ENCODE results near the gene EDEM1.
"Not testable (repeated sequence)": the region's sequence is repeated elsewhere in the genome, so short reads cannot be mapped to it uniquely, and the experiment has no call there.

Gene EDEM1

DNA sequence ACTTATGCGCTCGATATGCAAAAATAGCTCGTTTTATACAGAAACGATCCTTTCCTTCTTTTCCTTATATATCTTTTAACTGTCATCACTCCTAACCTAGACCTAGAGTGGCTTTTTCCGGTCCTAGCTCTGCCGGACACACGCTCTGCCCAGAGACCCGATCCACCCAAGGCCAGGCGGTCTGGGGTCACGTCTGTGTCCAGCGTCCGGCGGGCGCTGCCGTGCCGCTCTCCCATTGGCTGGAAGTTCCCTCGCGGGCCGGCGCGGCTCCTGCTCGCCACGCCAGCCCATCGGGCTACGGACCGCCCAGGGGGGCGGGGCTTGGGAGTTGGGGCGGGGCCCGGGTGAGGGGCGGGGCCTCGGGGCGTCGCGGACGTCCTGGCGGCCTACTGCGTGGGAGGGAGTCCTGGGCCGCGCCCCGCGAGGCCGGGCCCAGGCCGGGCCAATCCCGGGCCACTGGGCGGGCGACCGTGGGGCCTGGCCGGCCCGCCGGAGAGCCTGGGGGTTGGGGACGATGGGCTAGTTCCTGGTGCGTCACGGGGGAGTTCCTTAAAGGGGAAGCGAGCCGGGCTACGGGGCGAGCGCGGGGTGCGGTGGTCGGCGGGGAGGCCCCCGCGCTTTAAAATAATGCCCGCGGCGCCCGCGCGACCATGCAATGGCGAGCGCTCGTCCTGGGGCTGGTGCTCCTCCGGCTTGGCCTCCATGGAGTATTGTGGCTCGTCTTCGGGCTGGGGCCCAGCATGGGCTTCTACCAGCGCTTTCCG lies at the start of gene EDEM1:
Gene EDEM1, plus strand, starts transcription at position 552 of the 764 bp plus-strand sequence. Its CDS starts 99 bp downstream, at position 651.
- DNase-seq (ENCODE audit: low read depth): peak; percentile 90

DNA sequence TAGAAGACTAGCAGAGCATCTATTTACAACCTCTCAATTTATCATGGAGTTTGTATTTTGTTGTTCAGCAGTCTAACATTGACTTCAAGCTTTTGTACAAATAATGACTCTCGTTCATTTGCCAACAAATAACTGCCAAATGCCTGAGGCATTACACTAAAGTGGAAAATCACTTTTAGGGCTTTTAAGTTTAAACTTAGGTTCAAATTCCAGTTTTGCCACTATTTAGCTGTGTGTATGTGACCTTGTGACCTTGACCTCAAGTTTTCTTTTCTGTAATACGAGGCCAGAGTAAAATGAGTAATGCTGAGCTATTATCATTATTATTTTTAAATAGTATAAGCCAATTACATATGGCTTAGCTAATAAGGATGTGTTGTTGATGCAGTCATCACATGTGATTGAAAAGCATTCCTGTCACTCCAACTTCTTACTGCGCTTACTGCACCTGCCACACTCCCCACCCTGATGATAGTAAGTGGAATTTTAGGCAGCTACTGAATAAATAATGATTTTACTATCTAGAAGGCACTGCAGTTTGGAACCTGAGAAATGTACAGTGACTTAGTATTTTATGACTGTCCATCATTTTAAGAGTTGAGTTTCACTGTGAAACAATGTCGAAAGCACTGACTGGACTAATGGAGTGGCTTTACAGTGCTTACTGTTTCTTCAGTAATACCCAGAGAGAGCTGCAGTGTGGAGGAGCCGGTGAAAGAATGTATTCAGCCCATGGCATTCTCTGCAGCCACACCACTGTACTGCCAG lies 49.1 kb upstream of the EDEM1 start:
- DNase-seq (ENCODE audit: low read depth): no peak

DNA sequence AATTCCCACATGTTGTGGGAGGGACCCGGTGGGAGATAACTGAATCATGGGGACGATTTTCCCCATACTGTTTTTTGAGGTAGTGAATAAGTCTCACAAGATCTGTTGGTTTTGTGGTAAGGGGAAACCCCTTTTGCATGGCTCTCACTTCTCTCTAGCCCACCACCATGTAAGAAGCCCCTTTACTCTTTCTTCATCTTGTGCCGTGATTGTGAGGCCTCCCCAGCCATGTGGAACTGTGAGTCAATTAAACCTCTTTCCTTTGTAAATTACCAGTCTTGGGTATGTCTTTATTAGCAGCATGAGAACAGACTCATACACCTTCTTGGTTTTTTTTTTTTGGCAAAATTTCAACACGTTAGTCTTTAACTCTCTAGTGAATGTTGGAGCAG lies 47.3 kb upstream of the EDEM1 start:
- DNase-seq (ENCODE audit: low read depth): no peak

DNA sequence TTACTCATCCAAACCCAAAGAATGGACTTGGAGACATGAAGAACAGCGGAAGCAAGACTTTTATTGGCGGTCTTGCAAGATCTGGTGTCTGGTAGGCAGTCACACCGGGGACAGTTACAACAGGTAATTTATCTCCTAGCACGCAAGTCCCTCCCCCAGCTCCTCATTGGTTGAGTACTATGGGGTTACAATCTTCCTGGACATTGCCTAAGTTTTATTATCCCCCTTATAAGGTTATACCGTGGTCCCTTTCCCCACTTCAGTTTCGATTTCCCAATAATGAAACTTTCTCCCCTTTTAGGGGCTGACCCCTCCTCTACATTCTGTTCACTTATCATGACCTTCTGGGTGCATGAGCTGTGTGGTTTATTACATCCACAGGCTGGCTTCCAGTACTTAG lies 46.7 kb upstream of the EDEM1 start:
- no peak for DNase-seq (ENCODE audit: low read depth)

DNA sequence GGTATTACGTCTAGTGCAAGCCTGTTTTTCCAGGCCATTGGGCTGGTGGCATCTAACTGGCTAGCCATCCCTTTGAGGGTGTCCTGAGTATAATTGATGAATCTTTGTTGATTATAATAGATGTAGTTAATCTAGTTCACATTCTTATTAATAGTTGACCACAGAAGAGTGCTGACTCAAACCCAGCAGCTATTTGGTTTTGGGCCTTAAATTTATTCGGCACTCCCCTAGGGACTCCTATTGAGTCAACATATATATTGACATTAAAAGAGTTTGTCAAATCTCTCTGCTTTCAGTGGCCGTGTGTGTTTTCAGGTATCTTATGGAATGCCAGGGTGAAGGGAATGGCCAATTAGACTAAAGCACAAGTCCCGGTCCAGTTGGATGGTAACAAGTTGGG lies 45.7 kb upstream of the EDEM1 start:
- no peak for DNase-seq (ENCODE audit: low read depth)

DNA sequence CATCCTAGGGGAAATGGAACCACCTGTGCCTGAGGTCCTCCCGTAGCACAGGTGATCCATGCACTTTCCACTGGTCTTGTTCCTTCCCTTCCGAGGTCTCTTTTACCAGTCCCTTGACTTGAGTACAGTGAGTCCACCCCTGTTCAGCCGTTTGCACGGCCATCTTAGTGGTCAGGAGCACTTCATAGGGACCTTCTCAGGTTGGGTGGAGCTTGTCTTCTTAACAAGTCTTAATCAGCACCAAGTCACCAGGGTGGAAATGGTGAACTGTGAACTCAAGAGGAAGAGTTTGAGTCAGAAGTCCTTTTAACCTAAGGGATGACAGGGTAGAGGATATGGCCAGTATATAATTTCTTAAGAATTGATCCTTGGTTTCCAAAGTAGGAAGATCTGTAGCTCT lies 44.0 kb upstream of the EDEM1 start:
- DNase-seq (ENCODE audit: low read depth): no peak

DNA sequence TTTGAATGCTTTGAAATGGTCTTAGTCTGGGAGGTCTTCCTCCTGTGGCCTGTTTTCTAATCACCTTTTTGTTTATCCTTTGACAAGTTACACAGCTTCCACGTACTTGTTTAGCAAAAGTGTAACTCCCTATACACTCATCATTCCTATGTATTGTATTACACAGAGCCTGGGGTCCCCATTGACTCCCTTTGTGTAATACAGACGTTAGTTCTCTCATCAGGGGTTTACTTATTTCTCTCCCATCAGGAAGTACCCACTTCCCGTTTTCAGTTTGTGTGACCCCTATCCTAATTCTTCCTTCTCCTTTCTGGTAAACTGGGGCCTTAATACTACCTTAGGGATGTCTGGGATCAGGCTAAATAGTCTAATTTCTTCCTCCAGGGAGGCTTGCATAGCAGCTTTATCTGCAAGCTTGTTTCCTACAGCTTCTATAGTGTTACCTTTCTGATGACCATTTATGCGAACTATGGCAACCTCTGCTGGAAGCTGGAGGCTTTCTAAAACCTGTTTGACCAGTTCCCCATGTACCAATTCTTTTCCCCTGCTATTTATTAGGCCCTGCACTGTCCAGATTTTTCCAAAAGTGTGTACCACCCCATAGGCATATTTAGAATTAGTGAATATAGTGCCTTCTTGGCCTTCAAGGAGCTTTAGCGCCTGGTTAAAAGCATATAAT lies 43.1 kb upstream of the EDEM1 start:
- no peak for DNase-seq (ENCODE audit: low read depth)

DNA sequence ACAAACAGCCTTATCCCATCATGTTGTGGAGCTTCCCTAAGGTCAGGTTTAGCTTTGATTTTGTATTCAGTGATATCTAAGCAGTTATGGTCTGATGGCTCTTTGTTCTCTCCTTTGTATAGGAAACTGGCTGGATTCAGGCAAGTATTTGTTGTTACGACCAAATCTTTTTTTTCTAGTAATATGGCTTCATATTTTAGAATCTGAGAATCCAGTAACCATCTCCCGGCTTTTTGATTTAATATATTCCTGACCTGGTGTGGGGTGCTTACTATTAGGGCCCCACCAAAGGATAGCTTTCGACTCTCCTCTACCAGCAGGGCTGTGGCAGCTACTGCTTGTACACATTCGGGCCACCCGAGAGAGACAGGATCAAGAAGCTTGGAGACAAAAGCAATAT lies 42.4 kb upstream of the EDEM1 start:
- DNase-seq (ENCODE audit: low read depth): no peak

DNA sequence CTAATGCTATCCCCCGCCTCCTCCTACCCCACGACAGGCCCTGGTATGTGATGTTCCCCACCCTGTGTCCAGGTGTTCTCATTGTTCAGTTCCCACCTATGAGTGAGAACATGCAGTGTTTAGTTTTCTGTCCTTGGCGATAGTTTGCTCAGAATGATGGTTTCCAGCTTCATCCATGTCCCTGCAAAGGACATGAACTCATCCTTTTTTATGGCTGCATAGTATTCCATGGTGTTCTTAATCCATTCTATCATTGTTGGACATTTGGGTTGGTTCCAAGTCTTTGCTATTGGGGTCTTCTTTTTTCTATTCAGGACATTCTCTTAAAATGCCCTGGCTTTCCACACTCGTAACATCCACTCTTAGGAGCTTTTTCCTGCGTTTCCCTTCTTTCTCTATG lies 40.4 kb upstream of the EDEM1 start:
- not testable (repeated sequence) for DNase-seq (ENCODE audit: low read depth)

DNA sequence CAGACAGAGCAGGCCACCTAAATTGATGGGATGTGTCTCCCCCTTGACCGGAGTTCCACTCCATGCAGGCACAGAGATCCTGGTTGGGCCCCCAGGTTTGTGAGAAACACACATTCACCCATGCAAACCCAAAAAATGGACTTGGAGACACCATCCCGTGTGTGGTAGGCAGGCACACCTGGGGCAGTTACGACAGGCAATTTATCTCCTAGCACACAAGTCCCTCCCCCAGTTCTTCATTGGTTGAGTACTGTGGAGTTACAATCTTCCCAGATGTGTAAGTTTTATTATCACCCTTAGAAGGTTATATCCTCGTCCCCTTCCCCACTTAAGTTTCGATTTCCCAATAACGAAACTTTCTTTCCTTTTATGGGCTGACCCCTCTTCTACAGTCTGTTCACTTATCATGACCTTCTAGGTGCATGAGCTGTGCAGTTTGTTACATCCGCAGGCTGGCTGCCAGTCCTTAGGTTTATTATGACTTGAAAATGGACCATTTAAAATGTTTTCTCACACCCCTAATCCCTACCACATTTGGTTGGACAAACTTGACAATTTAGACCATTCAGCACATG lies 38.1 kb upstream of the EDEM1 start:
- no peak for DNase-seq (ENCODE audit: low read depth)

DNA sequence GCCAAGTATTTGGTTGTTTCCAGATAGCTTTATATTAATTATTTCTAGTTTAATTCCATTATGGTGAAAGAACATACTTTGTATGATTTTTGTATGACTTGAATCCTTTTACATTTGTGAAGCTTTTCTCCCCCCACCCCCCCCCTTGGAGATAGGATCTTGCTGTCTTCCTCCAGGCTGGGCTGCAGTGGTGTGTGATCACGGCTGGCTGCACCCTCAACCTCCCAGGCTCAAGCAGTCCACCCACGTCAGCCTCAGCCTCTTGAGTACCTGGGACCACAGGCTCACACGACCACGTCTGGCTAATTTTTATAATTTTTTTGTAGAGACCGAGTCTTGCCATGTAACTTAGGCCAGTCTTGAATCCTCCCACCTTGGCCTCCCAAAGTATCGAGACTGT lies 35.9 kb upstream of the EDEM1 start:
- DNase-seq (ENCODE audit: low read depth): no peak

DNA sequence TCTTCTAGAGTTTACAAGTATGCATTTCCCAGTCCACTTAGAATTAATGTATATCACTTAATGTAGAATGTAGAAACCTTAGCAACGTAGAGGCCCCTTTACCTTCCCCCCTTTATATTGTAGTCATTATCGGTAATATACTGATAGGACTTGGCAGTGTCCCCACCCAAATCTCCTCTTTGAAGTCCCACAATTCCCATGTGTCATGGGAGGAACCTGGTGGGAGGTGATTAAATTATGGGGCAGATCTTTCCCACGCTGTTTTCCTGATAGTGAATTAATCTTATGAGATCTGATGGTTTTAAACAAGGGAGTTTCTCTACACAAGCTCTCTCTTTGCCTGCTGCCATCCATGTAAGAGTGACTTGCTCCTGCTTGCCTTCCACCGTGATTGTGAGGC lies 34.4 kb upstream of the EDEM1 start:
- DNase-seq (ENCODE audit: low read depth): no peak

DNA sequence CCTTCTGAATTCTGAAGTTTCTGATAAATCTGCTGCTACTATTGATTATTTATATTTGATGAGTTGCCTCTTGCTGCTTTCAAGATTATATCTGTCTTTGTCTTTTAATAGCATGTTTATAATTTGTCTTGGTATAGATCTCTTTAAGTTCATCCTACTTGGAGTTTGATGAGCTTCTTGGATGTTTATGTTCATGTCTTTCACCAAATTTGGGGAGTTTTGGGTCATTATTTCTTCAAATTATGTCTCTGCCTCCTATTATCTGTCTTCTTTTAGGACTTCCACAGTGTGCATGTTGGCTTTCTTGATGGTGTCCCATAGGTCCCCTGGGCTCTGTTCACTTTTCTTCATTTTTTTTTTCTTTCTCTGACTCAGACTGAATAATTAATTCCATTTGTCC lies 32.3 kb upstream of the EDEM1 start:
- DNase-seq (ENCODE audit: low read depth): no peak

DNA sequence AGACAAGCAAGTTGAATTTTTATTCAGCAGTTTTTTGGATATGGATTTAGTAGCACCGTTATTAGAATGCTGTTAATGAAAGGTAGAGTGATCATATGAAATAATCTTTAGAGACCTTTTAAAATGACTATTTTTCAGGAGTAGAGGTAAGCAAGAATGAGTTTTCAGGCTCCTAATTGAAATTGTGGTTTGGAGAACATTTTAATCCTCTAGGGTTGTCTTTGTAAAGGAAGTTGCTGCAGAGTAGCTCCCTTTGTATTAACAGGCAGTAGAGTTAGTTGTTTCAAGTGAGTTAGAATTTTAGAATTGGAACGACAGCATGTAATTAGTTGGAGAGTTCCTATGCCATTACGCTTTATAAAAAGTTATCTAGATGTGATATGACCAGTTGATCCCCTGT lies 27.2 kb upstream of the EDEM1 start:
- no peak for DNase-seq (ENCODE audit: low read depth)

DNA sequence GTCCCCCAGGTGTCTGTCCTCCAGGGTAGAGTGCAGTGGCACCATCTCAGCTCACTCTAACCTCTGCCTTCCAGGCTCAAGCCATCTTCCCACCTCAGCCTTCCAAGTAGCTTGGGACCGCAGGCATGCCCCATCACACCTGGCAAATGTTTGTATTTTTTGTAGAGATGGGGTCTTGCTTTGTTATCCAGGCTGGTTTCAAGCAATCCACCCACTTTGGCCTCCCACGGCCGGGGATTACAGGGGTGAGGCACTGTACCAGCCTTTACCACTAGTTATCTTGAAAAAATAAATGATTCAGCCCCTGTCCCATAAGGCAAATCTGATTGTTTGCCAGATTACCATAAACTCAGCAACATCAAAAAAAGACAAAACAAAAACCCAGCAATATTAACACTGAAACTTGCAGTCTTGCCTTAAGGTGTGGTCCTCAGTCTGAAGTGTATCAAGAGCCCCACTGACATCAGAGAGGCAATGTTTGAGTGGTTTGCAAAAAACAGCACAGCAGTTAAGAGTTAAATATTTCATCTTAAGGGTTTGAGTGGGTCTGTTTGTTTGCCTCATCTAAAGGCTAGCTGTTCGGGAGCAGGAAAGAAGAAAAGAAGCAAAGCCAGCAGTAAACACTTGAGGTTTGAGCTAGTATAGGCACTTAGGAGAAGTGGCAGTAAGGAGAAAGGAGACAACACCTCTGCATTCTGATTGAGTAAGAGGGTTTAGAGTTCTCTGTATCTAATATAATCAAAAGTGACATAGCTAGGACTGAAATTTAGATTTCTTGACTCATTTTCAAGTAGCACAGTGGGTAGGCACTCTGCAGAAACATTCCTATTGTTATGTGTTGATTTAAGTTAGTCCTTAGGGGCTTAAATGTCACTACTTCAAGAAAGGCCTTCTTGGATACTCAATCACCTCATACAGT lies 26.3 kb upstream of the EDEM1 start:
- no peak for DNase-seq (ENCODE audit: low read depth)

DNA sequence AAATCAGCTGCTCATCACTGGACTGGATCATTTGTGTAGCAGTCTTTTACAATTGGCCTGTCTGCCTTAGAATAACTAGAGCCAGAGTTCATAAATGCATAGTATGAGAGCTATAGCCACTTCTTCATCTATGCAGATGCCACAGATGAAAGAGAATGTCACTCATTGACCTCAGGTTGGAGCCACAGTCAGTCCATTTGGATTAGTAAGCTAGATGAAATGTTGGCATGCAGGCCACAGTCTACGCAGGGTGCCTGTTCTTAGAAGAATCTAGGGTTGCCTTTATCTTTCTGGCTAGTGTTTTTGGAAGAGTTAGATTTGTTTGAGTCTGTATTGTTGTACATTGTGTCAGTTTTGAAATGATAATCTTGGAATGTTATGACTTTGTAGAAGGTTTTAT lies 25.4 kb upstream of the EDEM1 start:
- DNase-seq (ENCODE audit: low read depth): no peak

DNA sequence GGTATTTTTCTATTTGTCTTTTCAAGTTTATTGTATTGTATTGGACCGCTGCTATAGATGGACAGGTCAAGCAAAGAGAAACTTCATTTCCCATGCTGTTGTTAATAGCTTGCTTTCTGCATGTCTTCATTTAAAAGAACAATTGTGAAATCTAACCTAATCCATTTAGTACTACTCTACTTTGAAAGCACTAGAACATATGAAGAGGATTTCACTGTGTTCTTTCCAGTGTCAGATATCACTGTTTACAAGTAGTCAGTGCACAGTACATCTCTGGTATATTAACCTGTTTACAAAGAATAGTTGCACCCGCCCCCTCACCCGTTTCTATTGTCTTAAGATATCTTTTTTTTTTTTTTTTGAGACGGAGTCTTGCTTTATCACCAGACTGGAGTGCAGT lies 21.8 kb upstream of the EDEM1 start:
- no peak for DNase-seq (ENCODE audit: low read depth)

DNA sequence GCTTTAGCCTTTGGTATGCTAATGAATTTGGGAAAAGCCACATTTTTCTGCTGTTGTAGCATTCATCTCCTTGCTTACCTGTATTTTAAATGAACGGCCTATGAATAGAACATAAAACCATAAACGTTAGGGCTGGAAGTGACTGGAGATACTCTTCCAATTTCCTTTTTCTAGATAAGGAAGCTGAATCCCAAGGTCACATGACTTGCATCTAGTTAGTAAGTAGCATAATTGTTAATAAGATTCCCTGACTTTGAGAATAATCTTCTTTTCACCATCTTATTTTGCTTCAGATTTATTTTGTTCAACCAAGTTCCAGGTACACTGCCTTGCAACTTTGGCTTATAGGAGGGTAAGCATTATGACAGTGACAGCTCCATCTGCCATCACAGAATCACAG lies 20.7 kb upstream of the EDEM1 start:
- no peak for DNase-seq (ENCODE audit: low read depth)

DNA sequence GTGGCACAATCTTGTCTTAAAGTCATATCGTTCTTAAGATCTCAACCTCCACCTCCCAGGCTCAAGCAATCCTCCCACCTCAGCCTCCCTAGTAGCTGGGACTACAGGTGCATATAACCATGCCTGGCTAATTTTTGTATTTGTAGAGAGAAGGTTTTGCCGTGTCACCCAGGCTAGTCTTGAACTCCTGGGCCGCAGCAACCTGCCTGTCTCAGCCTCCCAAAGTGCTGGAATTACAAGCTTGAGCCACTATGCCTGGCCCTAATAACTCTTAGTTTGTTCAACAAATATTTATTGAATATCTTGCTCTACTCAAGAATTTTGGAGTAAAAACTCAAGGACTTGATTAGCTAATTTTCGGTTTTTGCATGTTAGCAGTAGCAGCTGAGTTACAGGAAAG lies 19.4 kb upstream of the EDEM1 start:
- no peak for DNase-seq (ENCODE audit: low read depth)

DNA sequence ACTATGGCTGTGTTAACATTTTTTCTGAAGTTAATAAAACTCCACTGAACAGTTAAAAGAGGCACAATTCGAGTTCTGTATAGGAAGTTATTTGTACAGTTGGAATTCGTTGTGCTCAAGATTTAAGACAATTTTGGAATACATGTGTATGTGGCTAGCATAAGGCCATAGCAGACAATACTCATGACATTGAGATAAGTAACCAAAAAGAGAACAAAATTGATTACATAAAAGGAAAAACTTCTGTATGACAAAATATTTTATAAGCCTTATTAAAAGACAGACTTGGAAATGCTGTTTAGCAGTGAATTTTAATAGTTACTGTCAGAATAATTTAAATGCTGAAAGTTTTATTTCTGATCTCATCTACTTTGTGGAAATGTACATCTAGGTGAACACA lies 17.7 kb upstream of the EDEM1 start:
- no peak for DNase-seq (ENCODE audit: low read depth)

DNA sequence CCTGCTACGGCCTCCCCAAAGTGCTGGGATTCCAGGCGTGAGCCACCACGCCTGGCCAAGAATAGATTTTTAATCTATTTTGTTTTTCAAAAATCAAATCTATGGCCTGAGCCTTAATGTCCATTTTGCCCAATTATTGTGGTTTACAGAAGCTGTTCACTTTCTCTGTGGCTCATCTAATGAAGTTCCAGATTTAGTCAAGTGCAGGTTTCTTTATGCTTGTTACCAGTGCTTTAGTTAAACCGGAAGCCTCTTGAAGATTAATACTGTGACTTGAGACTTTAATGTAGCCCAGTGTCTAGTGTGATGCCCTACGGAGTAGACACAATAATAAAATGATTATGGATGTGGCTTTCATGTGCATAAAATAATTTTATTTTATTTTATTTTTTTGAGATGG lies 16.5 kb upstream of the EDEM1 start:
- DNase-seq (ENCODE audit: low read depth): no peak

DNA sequence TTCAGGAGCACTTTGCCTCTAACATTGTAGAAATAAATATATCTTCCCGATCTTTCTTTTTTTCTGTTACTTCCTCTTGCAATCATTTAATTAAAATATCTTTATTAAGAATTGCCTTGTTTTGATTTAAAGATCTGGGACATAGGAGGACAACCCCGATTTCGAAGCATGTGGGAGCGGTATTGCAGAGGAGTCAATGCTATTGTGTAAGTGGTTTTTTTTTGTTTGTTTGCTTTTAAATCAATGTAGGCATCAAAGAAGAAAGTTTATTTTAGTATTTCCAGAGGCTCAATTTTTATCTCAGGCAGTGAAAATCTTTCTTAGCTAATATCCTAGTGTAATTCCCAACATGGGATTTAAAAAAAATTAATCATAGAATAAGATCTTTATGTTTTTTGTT lies 15.5 kb upstream of the EDEM1 start:
- no peak for DNase-seq (ENCODE audit: low read depth)

All from activated gamma-delta T cell treated with anti-CD3 and anti-CD28 coated beads, Interleukin-2, amount 50 U/mL, for 16 hours (primary cell).